GM21528 (cell line): Measurements from ENCODE around the gene EGFL6.

ENCODE experiments used
- ATAC-seq: cut with Tn5 transposase; IDR thresholded peaks from one replicate; pipeline ENCODE4 v1.9.1; 2021; ENCODE audit warnings: mild to moderate bottlenecking, moderate library complexity; ENCODE audit not compliant: unreplicated experiment, low FRiP score

Gene EGFL6, protein sequence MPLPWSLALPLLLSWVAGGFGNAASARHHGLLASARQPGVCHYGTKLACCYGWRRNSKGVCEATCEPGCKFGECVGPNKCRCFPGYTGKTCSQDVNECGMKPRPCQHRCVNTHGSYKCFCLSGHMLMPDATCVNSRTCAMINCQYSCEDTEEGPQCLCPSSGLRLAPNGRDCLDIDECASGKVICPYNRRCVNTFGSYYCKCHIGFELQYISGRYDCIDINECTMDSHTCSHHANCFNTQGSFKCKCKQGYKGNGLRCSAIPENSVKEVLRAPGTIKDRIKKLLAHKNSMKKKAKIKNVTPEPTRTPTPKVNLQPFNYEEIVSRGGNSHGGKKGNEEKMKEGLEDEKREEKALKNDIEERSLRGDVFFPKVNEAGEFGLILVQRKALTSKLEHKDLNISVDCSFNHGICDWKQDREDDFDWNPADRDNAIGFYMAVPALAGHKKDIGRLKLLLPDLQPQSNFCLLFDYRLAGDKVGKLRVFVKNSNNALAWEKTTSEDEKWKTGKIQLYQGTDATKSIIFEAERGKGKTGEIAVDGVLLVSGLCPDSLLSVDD

DNA sequence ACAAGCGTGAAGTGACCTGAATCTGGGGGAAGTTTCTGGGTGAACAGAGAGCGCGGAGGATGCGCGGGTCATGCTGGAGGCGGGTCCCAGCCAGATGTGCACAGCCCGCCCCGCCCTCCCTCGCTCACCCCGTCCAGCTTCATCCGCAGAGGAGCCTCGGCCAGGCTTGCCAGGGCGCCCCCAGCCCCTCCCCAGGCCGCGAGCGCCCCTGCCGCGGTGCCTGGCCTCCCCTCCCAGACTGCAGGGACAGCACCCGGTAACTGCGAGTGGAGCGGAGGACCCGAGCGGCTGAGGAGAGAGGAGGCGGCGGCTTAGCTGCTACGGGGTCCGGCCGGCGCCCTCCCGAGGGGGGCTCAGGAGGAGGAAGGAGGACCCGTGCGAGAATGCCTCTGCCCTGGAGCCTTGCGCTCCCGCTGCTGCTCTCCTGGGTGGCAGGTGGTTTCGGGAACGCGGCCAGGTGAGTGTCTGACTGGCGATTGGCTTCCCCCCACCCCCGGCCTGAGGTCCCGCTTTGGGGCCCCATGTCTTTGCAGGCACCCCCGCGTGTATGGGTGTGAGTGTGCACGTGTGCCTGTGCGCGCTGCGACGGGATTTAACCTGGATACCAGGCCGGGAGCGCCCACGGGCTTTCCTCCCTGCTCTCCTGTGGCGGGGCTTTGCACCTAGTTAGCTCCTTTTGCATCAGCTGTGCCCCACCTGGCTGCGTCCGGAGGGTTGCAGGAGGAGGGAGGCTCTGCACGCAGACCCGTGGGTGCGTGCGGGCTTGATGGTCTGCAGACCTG lies at the start of gene EGFL6:
Gene EGFL6, plus strand, starts transcription at position 123 of the 782 bp plus-strand sequence. Its CDS starts 261 bp downstream, at position 384.
- ATAC-seq = no peak

DNA sequence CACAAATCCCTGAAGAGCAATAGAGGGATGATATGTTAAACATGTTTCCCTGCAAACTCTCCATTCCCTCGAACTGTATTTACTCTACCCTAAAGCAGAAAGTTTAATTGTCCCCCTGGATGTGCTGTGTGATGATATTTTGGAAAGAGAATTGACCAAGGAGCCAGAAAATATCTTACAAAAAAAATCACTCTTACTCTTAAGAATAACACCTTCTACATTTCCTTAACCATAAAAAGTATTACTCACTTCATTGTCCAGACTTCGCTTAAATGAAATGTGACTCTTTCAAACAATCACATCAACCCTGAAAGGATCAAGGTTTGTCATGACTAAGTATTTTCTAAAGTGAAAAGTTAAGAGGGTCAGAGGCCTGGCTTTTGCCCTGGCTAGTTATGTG lies 49.0 kb upstream of the EGFL6 start:
- ATAC-seq = no peak

DNA sequence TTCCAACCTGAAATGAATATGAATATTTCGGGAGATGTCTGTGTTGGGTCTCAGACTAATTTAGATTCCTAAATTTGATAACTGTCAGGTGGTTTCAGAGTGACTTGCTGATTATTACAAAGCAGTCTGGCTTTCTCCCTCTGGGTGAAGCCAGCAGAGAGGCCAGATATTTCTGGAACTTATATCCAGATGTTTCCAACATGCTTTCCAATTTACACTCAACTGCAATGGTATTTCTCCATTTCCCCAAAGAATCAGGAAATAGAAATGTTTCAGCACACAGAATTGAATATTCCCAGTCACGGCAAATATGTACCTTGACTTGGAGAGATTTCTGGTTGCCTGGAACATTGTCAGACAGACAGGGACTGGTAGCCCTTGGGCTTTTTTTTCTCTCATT lies 48.5 kb upstream of the EGFL6 start:
- no peak for ATAC-seq

DNA sequence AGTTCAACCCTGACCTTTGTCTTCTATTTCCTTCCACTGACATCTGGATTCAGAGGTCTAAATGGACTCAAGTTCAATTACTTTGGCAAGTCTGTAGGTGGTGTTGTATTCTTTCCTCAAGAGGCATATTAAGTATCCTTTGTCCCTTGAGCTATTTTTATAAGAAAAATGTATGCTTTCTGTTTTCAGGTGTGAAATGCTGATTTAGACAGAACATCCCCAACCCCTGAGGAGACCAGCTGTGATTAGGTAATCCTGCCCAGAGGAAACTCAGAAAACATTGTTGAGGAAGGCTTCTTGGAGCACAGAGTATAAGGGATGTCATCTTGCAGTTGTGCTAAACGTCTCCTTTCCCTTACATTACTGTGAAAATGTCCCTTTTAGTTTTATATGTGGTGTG lies 46.6 kb upstream of the EGFL6 start:
- ATAC-seq = no peak

DNA sequence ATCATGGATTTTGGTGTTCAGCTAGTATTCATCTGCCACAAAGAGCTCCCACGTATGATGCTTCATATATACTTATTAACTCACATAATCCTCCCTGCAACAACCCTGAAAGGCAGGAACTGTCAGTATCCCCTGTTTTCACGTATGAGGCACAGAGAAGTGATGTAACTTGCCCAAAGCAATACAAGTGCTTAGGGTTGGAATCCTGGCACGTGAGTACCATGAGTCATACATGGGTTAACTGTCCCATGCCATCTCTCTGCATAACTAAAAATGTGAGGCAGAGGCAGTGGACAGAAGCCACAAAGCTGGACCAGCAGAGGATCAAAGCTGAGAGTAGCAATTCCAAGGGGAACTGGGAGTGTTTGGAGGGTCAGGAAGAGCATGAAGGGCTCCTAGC lies 35.7 kb upstream of the EGFL6 start:
- ATAC-seq = no peak

DNA sequence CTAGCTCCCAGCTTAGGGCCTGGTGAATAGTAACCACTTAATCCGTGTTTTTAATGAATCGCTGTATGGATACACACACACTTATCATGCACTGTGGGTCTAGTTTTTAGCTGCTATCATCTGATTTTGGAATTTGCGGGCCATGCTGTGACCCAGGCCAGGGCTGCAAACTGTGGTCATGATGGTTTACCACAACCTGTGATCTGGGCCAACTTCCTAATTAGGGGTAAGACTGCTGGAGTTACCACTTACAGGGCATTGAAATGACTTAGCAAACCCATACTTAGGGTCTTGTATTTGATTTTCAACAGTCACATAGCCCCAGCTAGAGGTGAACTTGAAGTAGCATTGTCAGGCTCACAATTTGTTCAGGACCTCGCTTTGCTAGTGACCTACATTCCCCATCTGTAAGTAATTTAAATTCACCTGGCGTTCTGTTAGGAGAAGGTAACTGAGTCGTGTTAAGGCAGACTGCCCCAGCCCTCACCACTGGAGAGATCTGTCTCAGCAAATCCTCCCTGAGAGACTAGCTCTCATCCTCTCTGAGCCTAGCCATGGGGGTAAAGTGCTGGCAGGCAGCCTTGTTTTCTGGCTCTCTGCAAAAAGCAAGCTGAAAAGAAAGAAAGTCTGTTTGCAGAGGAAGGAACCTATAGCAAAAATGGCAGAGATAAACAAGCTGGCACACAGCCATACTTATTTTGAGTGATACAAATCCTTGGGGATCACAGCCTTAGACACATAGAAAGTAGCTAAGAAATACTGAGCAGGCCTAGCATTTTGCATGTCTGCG lies 33.8 kb upstream of the EGFL6 start:
- ATAC-seq = no peak

DNA sequence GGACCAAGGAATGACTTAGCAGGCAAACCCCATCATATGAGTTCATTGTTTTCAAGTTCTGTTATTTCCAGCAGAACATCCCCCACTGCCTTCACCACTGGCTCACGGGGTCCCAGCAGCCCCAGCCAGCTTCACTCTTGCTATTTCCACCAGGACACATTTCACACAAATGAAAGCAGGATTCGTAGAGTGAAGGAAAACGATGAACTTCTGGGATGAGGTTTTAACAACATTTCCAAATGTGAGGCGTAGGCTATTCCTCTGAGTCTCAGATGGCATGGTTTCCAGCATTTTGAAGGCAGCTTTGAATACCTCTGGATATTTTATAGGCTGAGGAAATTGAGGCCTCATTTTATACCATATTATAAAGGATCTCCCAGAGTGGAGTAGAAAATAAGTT lies 32.9 kb upstream of the EGFL6 start:
- no peak for ATAC-seq

DNA sequence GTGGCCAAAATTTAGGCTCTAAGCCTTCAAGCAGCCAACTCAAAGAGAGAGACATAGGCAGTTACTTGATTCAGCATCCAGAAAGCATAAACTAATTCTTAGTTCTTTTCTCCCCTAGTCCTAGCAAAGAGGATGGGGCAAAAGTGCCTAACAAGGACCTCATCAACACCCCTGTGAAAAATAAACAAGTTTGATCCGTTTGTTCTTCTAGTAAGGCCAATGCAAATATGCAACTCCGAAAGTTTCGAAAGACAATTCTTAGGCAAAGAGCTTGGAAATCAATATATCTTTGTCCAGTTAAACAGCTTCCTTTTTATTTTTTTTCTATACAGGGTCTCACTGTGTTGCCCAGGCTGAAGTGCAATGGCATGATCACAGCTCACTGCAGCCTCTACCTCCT lies 31.0 kb upstream of the EGFL6 start:
- ATAC-seq = no peak

DNA sequence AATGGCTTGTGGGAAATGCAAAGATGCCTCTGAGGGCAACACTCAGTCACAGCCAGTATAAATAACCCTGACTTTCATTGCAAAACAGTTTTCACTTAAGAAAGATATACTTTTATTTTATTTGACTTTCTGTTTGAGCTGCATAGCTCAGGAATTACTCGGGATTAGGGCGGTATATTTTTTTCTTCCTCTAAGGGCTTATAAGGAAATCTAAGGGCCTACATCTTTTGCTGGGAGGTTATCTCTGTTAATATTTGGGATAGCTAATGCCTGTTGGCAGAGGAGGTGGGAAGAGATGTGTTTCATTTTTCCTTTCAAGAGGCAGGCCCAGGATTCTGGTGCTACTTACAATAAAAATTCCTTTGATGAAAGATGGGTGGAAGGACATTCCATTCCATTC lies 28.8 kb upstream of the EGFL6 start:
- ATAC-seq = no peak

DNA sequence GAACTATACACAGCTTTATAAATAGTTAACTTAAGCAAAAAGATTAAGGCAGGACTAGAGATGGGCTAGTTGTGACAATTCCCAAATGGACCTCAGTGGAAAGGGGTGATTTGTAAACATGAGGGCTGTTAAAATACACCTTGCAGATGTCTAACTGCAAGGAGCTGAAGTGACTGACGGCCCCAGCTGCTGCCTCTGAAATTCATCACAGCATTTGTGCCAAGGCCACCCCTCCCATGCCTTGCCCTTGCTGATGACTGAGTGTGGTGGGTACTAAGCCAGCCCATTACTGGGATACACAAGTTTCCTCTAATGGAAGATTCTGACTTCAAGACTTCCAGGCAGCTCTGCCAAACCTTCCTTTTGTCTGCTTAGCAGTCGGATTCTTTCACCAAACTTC lies 23.7 kb upstream of the EGFL6 start:
- no peak for ATAC-seq

DNA sequence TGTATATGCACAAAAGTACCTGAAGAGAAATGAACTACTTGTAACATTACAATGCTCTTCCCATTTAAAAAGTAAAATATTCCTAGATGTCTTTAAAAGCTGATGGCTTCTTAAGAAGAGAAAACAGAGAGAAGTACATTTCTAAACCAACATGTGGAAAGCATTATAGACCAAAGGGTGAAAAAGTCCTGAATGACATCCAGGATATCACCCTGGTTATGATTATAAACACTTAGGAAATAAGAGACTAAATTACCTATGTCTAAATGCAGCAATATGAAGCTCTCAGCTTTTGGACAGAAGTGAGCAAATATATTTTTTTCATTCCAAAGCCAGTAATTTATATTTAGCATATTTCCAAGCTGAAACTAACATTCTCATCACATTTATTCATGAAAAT lies 21.7 kb upstream of the EGFL6 start:
- ATAC-seq = no peak

DNA sequence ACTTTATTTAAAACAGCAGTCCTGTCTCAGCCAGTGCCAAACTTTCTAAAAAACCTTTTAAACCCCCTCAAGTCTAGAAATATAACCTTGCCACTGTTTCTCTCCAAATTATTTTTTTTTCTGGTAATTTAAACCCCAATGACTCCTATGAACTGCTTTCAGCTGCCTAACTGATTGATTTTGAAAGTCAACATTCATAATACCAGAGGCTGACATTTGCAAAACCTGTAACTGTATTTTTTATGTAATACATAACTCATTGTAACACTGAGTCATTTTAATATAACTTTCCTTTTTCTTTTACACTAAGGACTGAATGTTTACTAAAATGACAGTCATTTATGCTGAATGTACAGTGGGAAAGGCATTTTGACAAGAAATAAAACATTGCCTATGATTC lies 19.1 kb upstream of the EGFL6 start:
- no peak for ATAC-seq

DNA sequence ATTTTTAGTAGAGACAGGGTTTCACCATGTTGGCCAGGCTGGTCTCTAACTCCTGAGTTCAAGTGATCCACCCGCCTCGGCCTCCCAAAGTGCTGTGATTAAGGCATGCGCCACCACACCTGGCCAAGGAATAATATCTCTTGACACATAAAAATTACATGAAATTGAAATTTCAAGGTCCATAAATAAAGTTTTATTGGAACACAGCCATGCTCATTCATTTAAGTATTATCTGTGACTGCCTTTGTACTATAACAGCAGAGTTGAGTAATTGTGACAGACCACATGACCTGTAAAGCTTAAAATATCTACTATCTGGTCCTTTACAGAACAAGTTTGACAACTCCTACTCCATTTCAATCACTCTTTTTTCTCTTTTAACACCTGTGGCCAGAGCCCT lies 17.8 kb upstream of the EGFL6 start:
- no peak for ATAC-seq

DNA sequence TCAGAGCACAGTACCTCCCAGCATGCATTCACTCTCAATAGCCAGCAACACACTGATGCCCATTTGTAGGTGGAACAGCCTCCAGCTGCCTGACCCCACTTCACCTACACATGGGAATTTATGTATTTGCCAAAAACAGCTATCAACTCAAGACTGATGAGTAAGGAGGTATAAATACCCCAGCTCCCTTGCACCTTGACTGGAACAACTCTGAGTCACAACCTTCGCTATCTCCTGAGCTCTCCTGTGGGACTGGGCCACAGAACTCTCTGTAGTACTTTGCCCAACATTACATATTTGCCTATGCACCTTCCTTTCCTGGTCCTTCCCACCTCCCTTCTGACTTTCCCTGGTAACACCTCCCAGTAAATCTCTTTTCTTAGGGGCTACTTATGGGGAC lies 16.5 kb upstream of the EGFL6 start:
- ATAC-seq = no peak

DNA sequence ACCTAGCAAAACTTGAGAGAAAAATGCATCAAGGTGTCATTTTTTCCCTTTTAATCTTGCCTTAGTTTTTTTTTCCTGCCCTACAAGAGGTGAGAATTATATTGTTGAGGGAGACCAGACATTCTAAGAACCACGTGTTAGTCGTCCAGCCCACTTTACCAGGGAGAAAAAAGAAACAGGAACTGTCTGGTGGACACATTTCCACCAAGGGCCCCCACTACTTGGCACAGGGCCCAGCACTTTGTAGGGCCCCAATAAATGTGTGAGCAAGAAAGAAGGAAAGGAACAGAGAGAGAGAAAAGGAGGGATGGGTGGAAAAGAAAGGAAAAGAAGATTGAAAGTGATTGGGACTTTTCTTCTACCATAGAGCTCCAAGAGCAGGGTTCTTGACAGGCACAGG lies 3.9 kb upstream of the EGFL6 start:
- no peak for ATAC-seq

DNA sequence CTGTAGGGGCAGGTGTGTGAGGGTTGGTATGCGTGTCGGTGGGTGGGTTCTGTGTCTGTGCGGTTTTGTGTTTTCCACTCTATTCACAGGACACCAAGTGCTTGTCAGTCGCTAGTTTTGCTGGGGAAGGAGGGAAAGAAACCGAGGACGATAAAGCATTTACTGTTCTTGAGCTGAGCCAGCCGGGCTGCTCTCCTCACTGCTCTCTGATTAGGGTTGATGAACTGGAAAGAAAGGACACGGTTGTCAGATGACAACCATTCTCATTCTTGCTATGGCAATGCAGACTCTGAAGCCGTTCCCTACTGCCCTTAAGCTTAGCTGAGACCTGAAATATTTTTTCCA lies 832 bp downstream of the EGFL6 start:
- ATAC-seq = no peak

DNA sequence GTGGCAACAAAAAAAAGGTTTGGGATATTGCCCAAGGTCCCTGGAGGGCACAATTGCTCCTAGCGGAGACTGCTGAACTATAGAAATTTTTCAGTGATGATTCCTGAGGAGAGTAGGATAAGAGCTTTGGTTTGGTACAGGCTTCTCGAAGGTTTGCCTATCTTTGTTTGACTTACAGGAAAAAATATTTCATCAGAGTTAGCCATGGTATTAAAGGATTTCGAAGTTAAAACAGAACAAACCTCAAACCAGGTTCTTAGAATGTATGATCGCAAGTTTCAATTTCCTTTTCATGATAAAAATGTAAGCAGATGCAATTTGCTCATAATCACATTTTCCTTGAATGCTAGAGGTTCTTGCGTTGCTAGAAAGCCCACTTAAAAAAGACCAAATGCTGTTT lies 1.7 kb downstream of the EGFL6 start:
- no peak for ATAC-seq

DNA sequence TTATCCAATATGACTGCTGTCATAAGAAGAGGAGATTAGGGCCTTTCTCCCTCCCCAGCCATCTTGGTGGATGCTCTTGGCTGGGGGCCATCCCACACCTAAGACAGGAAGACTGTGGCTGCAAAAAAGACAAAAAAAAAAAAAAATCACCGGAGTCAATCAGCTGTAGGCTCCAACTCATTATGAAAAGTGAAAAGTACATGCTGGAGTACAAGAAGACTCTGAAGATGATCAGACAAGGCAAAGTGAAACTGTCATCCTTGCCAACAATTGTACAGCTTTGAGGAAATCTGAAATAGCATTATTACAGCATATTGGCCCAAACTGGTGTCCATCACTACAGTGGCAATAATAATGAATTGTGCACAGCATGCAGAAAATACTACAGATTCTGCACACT lies 5.2 kb downstream of the EGFL6 start:
- no peak for ATAC-seq

DNA sequence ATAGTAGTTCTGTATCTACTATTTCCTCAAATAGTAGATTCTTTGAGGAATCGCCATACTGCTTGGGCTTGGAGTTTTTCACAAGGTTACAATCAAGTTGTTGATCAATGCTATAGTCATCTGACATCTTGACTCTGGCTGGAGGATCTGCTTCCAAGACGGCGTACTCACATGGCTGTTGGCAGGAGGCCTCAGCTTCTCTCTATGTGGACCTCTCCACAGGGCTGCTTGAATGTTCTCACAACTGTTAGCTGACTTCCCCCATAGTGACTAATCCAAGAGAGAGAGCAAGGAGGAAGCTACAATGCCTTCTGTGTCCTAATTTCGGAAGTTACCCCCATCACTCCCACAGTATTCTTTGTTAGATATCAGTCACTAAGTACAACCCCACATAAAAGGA lies 10.3 kb downstream of the EGFL6 start:
- no peak for ATAC-seq

DNA sequence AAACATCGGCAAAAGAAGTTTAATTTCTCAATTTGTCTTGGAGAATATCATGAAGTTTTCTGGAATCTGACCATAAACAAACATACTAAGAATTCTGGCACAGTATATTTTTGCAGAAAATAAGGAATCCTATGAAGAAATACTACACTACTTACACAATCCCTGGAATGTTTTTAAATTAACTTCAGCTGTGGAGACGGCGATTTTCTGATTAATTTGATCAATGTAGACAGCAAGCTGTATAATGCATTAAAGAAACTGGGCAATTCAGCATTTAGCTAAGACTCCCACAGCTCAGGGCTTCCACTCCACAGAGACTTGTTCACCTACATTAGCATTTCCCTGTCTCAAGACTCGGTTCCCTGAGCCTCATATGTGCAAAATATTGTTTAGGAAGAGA lies 12.2 kb downstream of the EGFL6 start:
- no peak for ATAC-seq
